RWPE2 (cell line): ENCODE measurements around the gene LPIN3.
A peak's percentile ranks its signal among the peaks of the same experiment; 100 is the strongest.

Experiments used
- ATAC-seq: fragments of 200-7000 bp; cut with Tn5 transposase; 3 replicates; pipeline ENCODE4 v1.9.1; 2021; ENCODE audit warnings: low read depth
- DNase-seq: peaks from one replicate; pipeline ENCODE4 v3.0.0-alpha.2; 2020; ENCODE audit warnings: low spot score
- H3K27ac ChIP-seq: fragments of 450-650 bp; 2 replicates; pipeline ENCODE4 v1.5.1; 2017; ENCODE audit warnings: mild to moderate bottlenecking; ENCODE audit not compliant: poor library complexity, severe bottlenecking
- H3K27me3 ChIP-seq: fragments of 250-450 bp; sonication (Bioruptor Pico); 2 replicates; pipeline ENCODE4 v1.5.1; 2021; ENCODE audit warnings: mild to moderate bottlenecking, moderate library complexity; ENCODE audit not compliant: insufficient read depth, poor library complexity, severe bottlenecking
- H3K36me3 ChIP-seq: fragments of 250-450 bp; sonication (Bioruptor Pico); 2 replicates; pipeline ENCODE4 v1.5.1; 2020; ENCODE audit warnings: low read depth, mild to moderate bottlenecking, moderate library complexity
- H3K4me1 ChIP-seq: fragments of 250-450 bp; sonication (Bioruptor Pico); 2 replicates; pipeline ENCODE4 v1.5.1; 2021; ENCODE audit warnings: mild to moderate bottlenecking, moderate library complexity; ENCODE audit not compliant: insufficient read depth, poor library complexity, severe bottlenecking
- H3K4me3 ChIP-seq: fragments of 250-450 bp; sonication (Bioruptor Pico); 2 replicates; pipeline ENCODE4 v1.5.1; 2021; ENCODE audit warnings: mild to moderate bottlenecking, moderate library complexity; ENCODE audit not compliant: severe bottlenecking
- H3K9me3 ChIP-seq: fragments of 250-450 bp; sonication (Bioruptor Pico); 2 replicates; pipeline ENCODE4 v1.5.1; 2021; ENCODE audit warnings: mild to moderate bottlenecking, moderate library complexity; ENCODE audit not compliant: severe bottlenecking
- TF ChIP-seq, protein P1 (sequence below): fragments of 450-650 bp; IDR thresholded peaks from one replicate; pipeline ENCODE4 v1.5.1; 2017; ENCODE audit warnings: mild to moderate bottlenecking, moderate library complexity; ENCODE audit not compliant: poor library complexity, severe bottlenecking

LPIN3 gene

GRCh38 chr20:41330941-41331340 lies 9.7 kb upstream of the LPIN3 start:
- no peaks in the 10 kb centered on the region for H3K27me3 ChIP-seq
- ATAC-seq (no peak), DNase-seq (peak; percentile 66)
- TF ChIP-seq, protein P1, sequence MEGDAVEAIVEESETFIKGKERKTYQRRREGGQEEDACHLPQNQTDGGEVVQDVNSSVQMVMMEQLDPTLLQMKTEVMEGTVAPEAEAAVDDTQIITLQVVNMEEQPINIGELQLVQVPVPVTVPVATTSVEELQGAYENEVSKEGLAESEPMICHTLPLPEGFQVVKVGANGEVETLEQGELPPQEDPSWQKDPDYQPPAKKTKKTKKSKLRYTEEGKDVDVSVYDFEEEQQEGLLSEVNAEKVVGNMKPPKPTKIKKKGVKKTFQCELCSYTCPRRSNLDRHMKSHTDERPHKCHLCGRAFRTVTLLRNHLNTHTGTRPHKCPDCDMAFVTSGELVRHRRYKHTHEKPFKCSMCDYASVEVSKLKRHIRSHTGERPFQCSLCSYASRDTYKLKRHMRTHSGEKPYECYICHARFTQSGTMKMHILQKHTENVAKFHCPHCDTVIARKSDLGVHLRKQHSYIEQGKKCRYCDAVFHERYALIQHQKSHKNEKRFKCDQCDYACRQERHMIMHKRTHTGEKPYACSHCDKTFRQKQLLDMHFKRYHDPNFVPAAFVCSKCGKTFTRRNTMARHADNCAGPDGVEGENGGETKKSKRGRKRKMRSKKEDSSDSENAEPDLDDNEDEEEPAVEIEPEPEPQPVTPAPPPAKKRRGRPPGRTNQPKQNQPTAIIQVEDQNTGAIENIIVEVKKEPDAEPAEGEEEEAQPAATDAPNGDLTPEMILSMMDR: no peak
- peaks cover 18% of the 10 kb centered on the region for H3K4me1 ChIP-seq
- H3K27ac ChIP-seq: peak overlapping the region; percentile 92
- no peak overlapping the region for H3K4me3 ChIP-seq
- no peaks in the 10 kb centered on the region for H3K9me3 ChIP-seq
- no peaks in the 10 kb centered on the region for H3K36me3 ChIP-seq

GRCh38 chr20:41331731-41332130 lies 8.9 kb upstream of the LPIN3 start:
- Histone ChIP-seq H3K4me1 (peaks cover 18% of the 10 kb centered on the region), H3K27me3 (no peaks in the 10 kb centered on the region), H3K27ac (no peak overlapping the region), H3K4me3 (no peak overlapping the region), H3K36me3 (no peaks in the 10 kb centered on the region), H3K9me3 (no peaks in the 10 kb centered on the region)
- DNase-seq (no peak), ATAC-seq (no peak)
- TF ChIP-seq, protein P1: no peak

DNA sequence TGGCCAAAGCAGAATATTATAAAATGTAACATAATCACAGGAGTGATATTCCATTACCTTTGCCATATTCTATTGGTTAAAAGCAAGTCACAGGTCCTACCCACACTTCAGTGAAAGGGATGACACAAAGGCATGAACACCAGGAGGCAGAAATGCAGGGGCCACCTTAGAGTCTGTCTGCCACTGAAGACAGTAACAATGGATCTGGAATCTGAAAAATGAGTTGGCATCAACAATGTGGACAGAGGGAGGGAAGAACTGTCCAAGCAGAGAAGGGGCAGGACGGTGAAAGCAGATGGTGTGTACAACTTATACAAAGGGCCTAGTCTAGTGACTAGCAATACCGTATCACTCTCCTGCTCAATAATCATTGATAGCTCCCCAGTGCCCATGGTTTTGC lies 6.6 kb upstream of the LPIN3 start:
- Histone ChIP-seq H3K9me3 (no peaks in the 10 kb centered on the region), H3K36me3 (no peaks in the 10 kb centered on the region)
- ATAC-seq: no peak

GRCh38 chr20:41334443-41335421 lies 5.9 kb upstream of the LPIN3 start:
- Histone ChIP-seq H3K27ac (no peak overlapping the region), H3K9me3 (no peaks in the 10 kb centered on the region), H3K4me3 (no peak overlapping the region), H3K27me3 (no peaks in the 10 kb centered on the region), H3K36me3 (no peaks in the 10 kb centered on the region), H3K4me1 (peaks cover 13% of the 10 kb centered on the region)
- no peak for ATAC-seq
- DNase-seq: peak; percentile 72
- TF ChIP-seq, protein P1: no peak

More for the DNA sequence above, 6.6 kb upstream of the LPIN3 start:
- H3K27ac ChIP-seq: no peak overlapping the region
- no peak for DNase-seq
- H3K27me3 ChIP-seq: no peaks in the 10 kb centered on the region
- no peak overlapping the region for H3K4me3 ChIP-seq
- TF ChIP-seq, protein P1: no peak
- H3K4me1 ChIP-seq: peaks cover 13% of the 10 kb centered on the region

GRCh38 chr20:41335591-41335990 lies 5.0 kb upstream of the LPIN3 start:
- H3K4me1 ChIP-seq: peaks cover 8% of the 10 kb centered on the region
- H3K27me3 ChIP-seq: no peaks in the 10 kb centered on the region
- H3K27ac ChIP-seq: no peak overlapping the region
- H3K36me3 ChIP-seq: no peaks in the 10 kb centered on the region
- H3K9me3 ChIP-seq: no peaks in the 10 kb centered on the region
- no peak overlapping the region for H3K4me3 ChIP-seq
- peak; percentile 51 for DNase-seq
- no peak for ATAC-seq
- TF ChIP-seq, protein P1: no peak
